Gastroesophageal sphincter (tissue), 3 donors: ENCODE data around the gene GADD45G.

ENCODE experiments used
- CTCF ChIP-seq, 4 experiments: fragments of 200-600 bp in 2 of 4; fragments of 450-650 bp in 2 of 4; sonication (generic) in 1 of 4; IDR thresholded peaks; one replicate each; pipeline ENCODE4 v1.5.1; 2017 to 2019; ENCODE audit warnings: antibody characterized with exemption in 4 of 4, mild to moderate bottlenecking in 2 of 4, moderate library complexity in 2 of 4
- EP300 ChIP-seq: sonication (generic); formaldehyde crosslinking; IDR thresholded peaks from one replicate; pipeline ENCODE4 v1.6.1; 2017; ENCODE audit warnings: antibody characterized with exemption, mild to moderate bottlenecking
- POLR2A ChIP-seq, 2 donors: fragments of 450-650 bp; IDR thresholded peaks; one replicate each; pipeline ENCODE4 v1.6.1; 2017; ENCODE audit warnings: antibody characterized with exemption in 2 of 2, mild to moderate bottlenecking in 2 of 2, moderate library complexity in 1 of 2

GRCh38 chr9:89600831-89601230 lies 4.0 kb upstream of the GADD45G start:
- TF ChIP-seq POLR2A (IDR thresholded peaks at IDR 0.05) (no peak), CTCF (IDR thresholded peaks at IDR 0.05) (no peak), EP300 (no peak)
